Glomerular endothelial cell (primary cell): Measurements from ENCODE around the gene NAXD. TPM values are rescaled to one million over a fixed set of nuclear protein-coding genes. Genes with fewer than 3 reads are reported as not detected.
"Not testable (repeated sequence)": the region's sequence is repeated elsewhere in the genome, so short reads cannot be mapped to it uniquely, and the experiment has no call there.

Experiments used
- DNase-seq: peaks from one replicate; pipeline ENCODE4 v3.0.0-alpha.2; 2011; ENCODE audit warnings: low read depth, low spot score; ENCODE audit errors: extremely low read depth
- total RNA-seq: library from RNA; depleted of rRNA; stranded (reverse); fragments of >200 nt; gene quantifications from 2 replicates; pipeline ENCODE4 v1.2.3, GENCODE V29; 2015

Gene NAXD
- 16.0 and 19.6 TPM in 2 replicates for total RNA-seq

DNA sequence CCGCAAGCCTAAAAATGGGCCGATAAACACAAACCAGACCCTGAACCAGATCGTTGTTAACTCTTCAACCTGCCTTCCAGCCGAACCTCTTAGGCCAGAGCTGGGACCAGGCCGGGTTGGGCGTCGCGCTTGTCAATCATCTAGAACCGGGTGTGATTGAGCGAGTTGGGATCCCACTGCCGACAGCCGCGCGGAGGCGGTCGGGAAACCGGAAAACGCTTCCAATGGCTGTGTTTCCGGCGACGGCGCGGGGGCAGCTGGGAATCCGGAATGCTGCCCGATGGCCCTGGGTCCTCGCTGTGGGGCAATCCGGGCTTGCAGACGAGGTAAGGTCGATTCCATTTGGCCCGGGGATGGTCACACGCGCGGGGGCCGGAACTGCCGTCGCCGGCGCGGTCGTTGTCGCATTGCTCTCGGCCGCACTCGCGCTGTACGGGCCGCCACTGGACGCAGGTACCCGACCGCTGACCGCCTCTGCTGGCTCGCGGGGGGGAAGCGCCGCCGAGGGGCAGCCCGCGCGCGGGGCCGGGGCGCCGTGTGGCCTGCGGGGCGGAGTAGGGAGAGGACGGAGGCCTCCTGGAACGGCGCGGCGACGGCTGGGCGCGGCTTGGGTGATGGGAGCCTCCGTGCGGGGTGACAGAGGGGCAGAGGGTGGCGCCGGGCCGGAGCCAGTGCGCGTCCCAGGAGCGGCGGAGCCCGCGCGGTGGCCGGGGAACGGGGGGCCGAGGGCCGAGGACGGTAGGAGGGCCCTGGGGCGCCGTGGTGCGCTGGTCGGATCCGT lies at the start of gene NAXD:
TSS of gene NAXD (plus strand) at position 224 of the 781 bp plus-strand sequence. CDS start at position 281, 57 bp downstream.
- DNase-seq = peak; percentile 70

DNA sequence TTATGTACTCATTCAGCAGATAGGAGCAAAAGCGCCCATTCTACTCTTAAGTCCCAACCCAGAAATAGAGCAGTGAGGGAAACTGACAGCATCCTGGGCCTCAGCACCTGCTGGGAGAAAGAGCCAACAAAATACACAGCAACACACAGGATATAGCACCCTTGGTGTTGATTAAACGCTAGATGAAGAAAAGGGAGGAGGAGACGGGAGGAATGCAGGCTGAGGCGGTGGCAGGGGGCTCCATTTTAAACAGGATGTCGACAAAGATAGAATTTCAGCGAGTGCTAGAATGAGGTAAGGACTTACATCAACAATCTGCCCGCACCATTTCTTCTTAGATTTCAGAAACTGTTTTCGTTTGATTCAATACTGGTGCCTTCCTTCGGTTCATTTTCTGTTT lies 49.2 kb upstream of the NAXD start:
- DNase-seq = no peak

DNA sequence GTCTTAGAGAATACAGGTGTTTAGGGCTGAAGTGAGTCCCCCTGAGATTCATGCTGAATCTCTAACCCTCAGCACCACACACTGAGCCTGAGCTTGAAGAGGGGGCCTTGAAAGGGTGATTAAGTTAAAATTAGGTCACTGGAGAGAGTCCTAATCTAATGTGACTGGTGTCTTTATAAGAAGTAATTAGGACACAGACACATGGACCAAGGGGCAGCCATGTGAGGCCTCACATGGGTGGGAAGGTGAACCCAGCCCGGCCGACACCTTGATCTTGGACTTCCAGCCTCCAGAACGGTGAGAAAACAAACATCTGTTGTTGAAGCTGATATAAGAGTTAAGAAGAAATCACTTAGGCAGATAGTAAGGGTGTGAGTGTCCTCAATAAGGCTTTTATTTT lies 46.7 kb upstream of the NAXD start:
- DNase-seq = no peak

DNA sequence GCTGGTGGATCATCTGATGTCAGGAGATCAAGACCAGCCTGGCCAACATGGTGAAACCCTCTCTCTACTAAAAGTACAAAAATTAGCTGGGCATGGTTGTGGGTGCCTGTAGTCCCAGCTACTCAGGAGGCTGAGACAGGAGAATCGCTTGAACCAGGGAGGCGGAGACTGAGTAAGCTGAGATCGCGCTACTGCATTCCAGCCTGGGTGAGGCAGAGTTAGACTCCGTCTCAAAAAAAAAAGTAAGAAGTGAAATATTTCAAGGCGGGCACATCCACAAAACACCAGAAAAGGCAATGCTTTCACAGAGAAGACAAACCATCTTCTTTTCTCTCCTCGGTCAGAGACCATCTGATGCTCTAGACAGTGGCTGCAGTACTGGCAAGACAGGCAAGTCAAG lies 45.4 kb upstream of the NAXD start:
- DNase-seq = not testable (repeated sequence)

DNA sequence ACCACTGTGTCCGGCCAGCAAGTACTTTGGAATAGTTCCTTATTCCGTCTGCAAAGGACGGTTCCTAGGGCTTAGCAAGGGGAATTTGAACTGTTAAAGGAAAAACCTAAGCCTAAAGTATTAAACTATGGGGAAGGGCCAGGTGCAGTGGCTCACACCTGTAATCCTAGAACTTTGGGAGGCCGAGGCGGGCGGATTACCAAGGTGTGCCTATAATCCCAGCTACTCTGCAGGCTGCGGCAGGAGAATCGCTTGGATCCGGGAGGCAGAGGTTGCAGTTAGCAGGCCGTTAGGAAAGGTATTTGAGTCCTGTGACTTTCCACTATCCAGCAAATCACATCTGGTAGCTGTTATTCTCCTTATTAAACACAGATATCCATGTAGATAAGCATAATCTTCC lies 44.5 kb upstream of the NAXD start:
- no peak for DNase-seq

DNA sequence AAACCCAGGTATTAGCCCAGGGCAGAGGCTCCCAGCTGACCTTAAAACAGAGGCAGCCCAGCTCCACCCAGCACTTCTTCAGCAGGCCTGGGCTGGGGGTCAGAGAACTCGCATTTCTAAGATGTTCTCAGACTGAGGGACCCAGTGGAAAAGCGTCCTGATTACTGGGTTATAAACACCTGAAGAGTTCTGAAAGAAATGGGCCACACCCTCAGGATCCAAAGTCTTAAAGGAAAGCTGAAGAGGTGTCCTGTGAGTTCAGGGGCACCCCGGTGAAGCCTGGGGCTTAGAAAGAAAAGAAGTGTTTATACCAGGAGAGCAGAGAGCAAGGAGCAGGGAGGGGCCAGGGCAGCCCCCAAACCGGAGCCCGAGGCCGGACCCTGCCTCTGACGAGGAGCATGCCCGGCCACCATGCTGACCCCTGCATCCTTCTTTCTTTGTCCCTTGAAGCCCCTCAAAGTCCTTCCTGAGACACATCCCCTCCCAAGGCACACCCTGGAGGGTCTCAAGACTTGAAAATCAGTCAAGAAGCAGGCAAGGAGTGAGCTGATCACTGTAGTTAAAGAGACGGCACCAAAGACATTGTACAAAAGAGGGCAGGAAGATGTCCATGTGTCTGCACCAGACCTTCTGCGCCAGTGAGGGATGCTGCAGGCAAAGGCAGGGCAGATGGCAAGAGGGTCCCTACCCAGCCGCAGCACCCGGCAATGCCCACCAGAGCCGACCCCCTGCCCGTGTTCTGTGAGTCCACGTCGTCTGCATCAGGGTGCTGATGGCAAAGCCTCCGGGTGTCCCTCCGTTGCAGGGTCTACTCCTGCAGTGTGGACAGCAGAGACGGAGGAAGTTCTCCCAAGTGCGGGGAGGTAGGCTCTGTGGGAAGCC lies 43.2 kb upstream of the NAXD start:
- DNase-seq = no peak

DNA sequence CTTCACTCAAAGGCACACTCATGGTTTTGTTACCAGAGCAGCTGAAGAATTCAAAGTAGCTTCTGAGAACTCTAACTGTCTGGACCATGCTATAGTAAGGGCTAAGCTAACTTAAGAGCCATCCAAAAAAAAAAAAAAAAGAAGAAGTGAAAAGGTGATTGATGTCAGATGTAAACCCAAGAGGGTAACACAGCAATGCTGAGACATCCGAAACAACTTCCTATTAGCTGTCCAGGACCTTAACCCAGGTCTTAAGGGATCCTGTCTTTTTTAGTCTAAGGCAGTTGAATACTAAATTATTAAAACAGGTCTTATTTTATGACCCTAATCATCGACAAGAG lies 42.6 kb upstream of the NAXD start:
- DNase-seq = no peak

DNA sequence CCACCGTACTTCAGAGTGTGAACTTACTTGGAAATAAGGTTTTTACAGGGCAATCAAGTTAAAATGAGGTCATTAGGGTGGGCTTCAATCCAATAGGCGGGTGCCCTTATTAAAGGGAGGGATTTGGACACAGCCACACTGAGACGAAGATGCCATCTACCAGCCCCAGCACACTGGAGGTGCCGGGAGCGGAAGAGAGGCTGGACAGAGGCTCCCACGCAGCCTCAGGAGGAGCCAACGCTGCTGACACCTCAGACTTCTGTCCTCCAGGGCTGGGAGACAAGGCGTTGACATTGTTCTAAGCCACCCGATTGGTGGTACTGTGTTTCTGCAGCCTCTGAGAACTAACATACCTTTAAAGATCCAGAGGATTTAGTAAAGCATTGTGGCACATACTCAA lies 41.2 kb upstream of the NAXD start:
- DNase-seq = no peak

DNA sequence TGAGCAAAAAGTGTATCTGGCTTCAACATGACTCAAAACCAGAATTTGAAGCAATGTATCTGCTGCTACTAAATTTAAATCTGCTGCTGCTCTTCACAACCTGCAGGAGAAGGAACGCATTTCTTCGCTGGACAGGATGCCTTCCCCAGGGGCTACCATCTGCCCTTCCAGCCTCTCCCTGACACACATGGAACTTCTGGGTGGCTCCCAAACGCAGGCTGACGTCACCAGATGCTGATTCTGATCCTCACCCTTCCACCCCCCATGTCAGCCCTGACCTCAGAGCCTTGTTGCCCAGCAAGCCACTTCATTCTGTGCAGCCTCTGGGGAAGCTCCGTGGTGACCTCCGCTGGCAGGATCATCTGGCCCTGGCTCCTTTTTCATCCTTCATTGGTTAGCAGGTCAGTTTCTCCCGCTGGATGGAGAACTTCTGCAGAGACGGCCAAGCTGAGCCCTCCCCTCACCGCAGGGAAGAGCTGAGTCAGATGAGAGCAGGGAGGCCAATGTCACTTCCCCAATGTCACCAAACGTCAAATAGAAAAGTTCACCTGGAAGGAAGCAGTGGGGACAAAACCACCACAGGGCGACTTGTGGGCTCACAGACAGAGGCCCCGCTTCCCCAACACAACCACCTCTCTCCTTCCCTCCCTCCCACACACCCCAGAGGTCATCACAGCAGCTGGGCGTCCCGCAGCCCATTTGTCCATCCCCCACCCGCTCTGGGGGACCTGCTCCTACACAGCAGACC lies 39.8 kb upstream of the NAXD start:
- DNase-seq = no peak

DNA sequence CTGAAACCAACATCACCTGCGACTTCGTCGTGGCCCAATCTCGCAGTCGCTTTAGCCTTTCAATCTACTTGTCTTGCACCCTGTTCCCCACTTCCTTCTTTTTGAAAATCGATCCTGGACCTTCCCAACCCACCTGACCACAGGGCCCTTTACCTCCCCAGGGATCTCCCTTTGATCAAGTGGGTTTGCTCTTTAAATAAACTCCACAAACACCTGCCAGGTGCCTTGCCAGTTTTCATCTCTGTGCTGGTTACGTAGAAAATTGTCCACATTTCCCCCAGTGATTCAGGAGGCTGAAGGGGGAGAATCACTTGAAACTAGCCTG lies 39.3 kb upstream of the NAXD start:
- DNase-seq = no peak

DNA sequence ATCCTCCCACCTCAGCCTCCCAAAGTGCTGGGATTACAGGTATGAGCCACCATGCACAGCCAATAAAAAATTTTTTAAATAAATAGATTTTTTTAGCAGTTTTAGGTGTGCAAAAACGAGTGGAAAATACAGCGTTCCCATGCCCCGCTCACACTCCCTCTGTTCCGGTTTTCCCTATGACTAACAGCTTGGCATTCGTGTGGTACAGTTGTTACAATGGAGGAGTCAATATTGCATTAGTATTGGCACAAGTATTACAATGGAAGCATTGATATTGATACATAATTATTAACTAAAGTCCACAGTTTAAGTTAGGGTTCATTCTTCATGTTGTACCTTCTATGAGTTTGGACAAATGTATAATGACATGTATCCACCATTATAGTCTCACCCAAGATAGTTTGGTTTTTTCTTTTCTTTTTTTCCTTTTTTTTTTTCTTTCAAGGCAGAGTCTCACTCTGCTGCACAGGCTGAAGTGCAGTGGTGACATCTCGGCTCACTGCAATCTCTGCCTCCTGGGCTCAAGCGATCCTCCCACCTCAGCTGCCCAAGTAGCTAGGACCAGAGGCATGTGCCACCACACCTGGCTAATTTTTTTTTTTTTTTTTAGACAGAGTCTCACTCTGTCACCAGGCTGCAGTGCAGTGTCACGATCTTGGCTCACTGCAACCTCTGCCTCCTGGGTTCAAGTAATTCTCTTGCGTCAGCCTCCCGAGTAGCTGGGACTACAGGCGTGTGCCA lies 38.4 kb upstream of the NAXD start:
- no peak for DNase-seq

DNA sequence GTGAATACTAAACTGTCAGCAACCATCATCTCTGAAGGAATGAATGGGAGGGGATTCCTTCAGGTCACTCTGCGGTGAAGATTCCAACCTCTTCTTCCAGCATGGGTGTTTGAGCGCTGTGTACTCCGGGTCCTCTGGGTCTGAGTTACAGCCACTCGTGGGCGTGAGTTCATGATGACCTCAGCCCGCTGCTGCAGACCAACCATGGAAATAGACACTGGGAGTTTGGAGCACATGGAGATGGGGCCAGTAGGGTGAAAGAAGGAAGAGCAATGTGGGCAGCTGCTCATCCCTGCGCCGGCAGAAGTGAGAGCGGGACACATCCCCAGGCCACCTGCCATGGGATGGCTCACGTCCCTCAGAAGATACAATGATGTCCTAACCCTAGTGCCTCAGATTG lies 37.0 kb upstream of the NAXD start:
- DNase-seq = no peak

DNA sequence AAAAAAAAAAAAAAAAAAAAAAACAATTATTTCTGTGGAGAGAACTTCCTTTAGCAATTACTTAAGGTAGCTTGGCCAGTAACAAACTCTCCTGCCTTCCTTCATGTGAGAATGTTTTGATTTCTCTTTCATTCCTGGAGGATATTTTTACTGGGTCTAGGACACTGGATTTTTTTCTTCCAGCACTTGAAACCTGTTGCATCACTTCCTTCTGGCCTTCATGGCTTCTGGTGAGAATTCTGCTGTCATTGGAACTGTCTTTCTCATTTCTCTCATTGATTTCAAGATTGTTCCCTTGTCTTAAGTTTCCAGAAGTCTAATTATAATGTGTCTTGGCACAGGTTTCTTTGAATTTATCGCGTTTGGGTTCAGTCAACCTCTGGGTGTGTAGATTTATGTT lies 34.5 kb upstream of the NAXD start:
- no peak for DNase-seq

DNA sequence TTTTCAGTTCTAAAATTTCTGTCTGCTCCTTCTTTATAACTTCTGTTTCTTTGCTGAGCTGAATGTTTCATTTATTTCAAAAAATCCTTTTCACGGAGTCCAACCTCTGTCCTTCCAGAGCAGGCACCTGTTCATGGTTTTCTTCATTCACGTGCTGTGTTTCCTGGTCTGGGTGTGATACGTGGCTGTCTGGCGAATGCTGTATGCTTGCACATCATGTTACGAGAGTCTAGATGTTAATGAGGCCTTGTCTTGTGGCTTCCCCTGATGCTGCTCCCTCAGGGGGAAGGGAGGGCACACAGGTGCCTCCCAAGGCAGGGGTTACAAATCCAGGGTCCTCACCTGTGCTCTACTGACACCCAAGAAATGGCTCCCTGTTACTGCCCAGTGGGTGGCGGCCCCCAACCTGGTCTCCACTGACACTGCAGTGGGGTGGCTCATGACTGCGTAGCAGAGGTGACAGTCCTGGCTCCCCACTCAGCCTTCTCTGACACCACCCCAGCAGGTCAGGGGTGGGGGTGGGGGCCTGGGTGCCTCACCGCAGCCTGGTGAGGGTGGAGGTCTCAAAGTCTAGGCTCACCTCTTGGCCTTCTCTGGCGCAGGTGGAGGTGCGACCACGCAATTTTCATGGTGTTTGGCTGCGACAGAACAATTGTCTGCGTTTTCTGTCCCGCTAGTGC lies 33.7 kb upstream of the NAXD start:
- no peak for DNase-seq

DNA sequence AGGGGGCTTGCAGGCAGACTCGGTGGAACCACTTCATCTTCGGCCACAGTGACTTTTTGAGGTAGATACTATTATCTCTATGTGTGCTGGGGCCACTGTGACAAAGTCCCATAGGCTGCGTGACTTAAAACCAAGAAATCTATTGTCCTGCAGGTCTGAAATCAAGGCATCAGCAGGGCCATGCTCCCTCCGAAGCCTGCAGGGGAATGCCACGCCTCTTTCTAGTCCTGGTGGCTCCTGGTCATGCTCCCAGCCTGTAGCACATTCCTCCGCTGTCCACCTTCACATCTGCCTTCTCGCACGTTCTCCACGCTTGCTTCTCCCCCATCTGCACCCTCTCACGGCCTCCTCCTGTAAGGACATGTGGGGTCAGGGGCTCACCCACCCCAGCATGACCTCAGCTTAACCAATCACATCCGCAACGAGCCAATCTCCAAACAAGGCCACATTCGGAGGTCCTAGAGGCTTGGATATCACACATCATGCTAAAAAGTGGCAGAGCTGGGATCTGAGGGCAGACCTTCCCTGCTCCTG lies 32.9 kb upstream of the NAXD start:
- no peak for DNase-seq

DNA sequence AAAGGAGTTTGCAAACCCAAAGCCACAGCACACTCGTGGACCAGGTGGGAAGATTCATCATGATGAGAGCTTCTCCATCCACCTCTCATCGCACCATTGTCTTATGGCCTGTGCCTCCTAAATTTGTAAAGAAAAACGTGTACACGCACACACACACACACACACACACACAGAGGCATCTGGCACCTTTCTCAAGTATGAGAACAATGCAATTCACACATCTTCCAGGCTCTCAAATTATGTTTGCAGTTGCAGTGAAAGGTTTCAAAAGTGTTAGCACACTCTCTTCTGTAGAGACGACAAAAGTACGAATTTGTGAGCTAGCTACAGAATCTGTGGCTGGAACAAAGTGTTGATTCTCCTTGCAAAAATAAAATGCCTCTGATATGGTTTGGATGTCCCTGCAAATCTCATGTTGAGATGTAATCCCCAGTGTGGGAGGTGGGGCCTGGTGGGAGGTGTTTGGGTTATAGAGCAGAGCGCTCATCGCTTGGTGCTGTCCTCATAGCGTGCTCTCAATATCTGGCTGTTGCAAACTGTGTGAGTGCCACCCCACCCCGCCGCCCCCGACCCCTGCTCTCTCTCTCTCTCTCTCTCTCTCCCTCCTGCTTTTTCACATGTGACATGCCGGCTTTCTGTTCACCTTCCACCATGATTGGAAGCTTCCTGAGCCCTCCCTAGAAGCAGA lies 32.0 kb upstream of the NAXD start:
- DNase-seq = no peak

DNA sequence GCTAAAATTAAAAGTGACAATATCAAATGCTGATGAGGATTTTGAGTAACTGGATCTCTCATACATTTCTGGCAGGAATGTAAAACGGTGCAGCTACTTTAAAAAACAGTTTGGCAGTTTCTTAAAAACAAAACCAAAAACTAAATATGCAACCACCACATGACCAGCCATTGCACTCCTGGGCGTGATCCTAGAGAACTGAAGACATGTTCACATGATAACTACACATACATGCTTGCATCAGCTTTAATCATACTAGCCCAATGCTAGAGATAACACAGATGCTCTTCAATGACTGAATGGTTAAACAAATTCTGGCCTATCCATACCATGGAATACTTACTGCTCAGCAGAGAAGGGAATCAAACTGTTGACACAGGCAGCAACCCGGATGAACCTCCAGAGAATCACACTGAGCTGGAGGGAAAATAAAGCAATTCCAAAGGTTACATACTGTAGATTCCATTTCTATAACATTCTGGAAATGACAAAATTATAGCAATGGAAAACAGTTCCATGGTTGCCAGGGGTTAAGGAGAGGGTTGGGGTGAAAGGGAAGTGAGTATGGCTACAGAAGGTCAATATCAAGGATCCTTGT lies 25.5 kb upstream of the NAXD start:
- no peak for DNase-seq

DNA sequence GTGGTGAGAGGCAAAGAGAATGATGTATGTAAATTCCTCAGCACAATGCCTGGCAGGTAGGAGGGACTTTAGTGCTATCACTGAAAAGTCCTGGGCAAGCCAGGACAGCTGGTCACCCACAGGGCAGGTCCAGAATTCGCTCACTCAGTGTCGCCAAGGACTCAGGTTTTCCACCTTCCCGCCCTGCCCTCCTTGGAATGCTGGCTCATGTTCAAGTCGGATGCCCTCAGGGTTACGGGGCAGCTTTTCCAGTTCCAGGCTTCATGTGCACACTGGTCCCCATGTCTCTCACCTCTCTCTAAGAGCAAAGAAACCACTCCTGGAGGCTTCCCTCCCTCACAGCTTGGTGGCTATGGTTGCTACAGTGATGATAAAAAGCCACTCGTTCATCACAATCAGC lies 24.8 kb upstream of the NAXD start:
- DNase-seq = no peak

DNA sequence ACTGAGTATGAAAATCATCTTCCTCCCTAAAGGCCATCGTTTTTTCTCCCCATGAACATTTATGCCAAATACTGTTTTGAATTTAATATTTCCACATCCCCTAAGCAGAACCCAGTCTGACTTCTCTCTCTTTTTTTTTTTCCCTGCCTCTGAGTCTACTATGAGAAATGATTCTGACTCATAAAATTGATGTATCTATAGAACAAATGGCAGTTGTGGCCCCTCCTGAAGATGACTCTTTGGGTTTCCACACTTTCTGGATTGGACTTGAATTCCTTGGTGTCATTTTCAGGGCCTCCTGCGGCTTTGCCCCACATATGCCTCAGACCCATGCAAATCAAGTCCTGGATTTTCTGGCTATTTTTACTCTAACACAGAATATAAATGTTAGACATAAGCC lies 22.7 kb upstream of the NAXD start:
- no peak for DNase-seq
